Measurements from ENCODE around the gene HOXC11. TPM values are rescaled to one million over a fixed set of nuclear protein-coding genes. Genes with fewer than 3 reads are reported as not detected.
A peak's percentile ranks its signal among the peaks of the same experiment; 100 is the strongest.

HOXC11 gene
- total and polyA plus RNA-seq, 4 experiments from 2014 or later, result not detected

DNA sequence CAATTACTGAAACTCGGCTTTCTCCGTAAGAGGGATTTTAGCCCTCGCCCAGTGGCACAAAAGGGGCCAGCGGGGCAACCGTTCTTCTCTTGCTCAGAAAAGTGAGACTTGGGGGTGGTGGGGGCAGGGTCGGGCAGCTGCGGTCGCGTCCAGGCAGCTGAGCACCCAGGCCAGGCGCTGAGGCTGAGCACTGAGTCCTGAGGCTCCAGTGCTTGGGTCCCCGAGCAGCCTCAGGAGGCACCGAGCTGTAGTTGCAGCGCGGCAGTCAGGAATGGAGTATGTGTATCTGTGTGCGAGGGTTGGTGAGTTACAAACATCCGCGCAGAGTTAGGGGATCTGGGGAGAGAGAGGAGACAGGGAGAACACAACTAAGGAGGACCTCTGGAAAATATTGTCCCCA is 51.2 kb downstream of the HOXC11 start:
- ChIA-PET CTCF (ENCODE audit: partially characterized antibody) (interaction anchor here (1.2 to 2.8 kb wide), 2 partner anchors 8 to 19 kb away, joined by 3 to 12 read pairs; partner anchors contain the start of gene HOXC5), POLR2A (ENCODE audit: partially characterized antibody) (no interaction called here)
- Mint-ChIP-seq H3K27me3 (peaks cover 55 to 79% of the 10 kb centered on the region in 2 donors), H3K36me3 (no peaks in the 10 kb centered on the region), H3K27ac (no peak overlapping the region), H3K4me3 (no peak overlapping the region), H3K4me1 (peaks cover 5 to 26% (median 9%) of the 10 kb centered on the region in 4 donors), H3K9me3 (no peaks in the 10 kb centered on the region)
- H3K4me1 ChIP-seq (ENCODE audit: insufficient read depth, low read length), result no peaks in the 10 kb centered on the region
- H3K9me3 ChIP-seq (ENCODE audit: control insufficient read depth in 1 of 2, low read length in 2 of 2), result no peaks in the 10 kb centered on the region
- H3K27me3 ChIP-seq (ENCODE audit: insufficient read depth, low read length), result peaks cover 57% of the 10 kb centered on the region
- no peaks in the 10 kb centered on the region for H3K36me3 ChIP-seq (ENCODE audit: insufficient read depth, low read length)
- H3K4me3 ChIP-seq (ENCODE audit: low read length in 2 of 2), result no peak overlapping the region
- no peak overlapping the region for H3K27ac ChIP-seq (ENCODE audit: low read depth, low read length)
- DNase-seq, result no peak
- intact Hi-C loops (cut with micrococcal nuclease), result no loop called here

DNA sequence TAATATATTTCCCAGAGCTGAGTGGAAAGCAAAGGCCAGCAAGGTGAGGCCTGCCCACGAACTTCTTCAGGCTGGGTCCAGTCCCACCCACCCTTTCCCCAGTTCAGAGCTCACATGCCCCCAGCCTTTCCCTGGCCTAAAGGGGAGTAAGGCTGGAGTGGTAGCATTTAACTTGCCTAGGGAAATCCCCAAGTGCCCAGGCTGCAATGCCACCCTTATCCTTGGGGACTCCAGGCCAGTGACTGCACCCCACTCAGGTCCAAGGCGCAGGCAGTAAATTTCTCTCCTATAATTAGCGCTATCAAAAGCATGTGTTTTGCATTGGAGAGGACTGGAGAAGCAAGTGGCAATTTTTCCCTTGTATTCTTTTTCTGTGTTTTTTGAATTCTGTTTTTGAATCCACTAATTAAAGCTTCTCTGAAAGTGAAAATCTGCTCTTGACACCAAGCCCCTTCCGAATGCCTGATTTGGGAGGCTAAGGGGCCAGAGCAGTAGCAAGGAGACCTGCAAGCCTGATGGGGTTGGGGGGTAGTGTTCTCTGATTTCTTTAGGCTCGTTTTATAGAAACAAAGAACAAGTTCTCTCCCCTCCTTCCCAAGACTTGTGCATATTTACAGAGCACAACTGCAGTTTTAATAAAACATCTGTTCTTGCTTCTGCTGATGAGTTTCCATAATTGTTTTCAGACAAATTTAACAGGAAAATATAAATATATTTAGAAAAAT is 51.8 kb downstream of the HOXC11 start:
- DNase-seq, result no peak
- H3K4me3 ChIP-seq (ENCODE audit: low read length in 2 of 2), result no peak overlapping the region
- peaks cover 5 to 30% (median 13%) of the 10 kb centered on the region in 4 donors for H3K4me1 Mint-ChIP-seq
- no peaks in the 10 kb centered on the region for H3K4me1 ChIP-seq (ENCODE audit: insufficient read depth, low read length)
- peaks cover 57 to 78% of the 10 kb centered on the region in 2 donors for H3K27me3 Mint-ChIP-seq
- H3K27ac ChIP-seq (ENCODE audit: low read depth, low read length), result no peak overlapping the region
- no peaks in the 10 kb centered on the region for H3K36me3 ChIP-seq (ENCODE audit: insufficient read depth, low read length)
- intact Hi-C loops (cut with micrococcal nuclease), result no loop called here
- no peaks in the 10 kb centered on the region for H3K36me3 Mint-ChIP-seq
- H3K9me3 Mint-ChIP-seq, result peaks cover 0 to 2% (median 0%) of the 10 kb centered on the region in 8 donors
- H3K9me3 ChIP-seq (ENCODE audit: control insufficient read depth in 1 of 2, low read length in 2 of 2), result no peaks in the 10 kb centered on the region
- no peak overlapping the region for H3K4me3 Mint-ChIP-seq
- ChIA-PET CTCF (ENCODE audit: partially characterized antibody) (interaction anchor here (1.1 to 2.8 kb wide), 2 partner anchors 8 to 178 kb away, joined by 3 to 12 read pairs; partner anchors contain the start of gene HOXC5), POLR2A (ENCODE audit: partially characterized antibody) (no interaction called here)
- no peak overlapping the region for H3K27ac Mint-ChIP-seq
- peaks cover 60% of the 10 kb centered on the region for H3K27me3 ChIP-seq (ENCODE audit: insufficient read depth, low read length)

DNA sequence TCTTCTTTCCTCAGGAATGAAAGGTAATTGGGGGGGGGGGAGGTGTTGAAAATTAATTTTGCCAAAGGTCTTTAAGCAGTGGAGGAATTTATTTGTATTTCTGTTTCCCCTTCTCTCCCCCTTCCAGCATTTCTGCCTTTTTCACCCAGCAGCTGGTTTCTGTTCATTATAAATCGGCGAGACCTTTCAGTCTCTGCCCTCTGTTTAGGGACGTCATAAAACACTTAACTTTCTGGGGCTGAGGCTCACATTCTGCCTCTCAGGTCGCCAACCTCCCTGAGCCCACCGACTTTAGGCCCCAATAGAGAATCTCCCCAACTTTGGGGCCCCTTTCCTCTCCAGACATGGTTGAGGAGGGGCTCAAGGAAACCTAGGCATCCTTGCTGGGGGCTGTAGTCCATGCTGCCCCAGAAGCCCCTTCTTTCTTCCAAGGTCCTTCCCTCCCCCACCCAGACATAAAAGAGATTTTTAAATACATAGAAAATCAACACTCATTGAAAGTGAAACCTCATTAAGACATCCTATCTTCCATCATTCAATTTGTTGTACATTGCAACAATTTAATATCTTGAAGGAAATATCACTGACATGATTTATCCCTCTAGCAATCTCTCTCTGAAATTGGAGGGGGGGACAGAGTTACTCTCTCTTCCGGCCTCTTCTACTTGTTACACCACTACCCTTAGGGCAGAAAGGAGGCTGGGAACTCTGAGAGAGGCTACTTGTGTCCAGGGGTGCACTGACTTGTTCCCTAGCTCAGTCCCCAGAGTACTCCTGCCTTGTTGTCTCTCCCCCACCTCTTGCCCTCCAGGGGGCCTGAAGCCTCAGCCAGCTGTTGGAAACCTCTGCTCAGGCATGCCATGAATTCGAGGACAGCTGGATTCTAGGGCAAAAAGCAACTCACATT is 52.8 kb downstream of the HOXC11 start:
- Mint-ChIP-seq H3K4me1 (peaks cover 7 to 32% (median 12%) of the 10 kb centered on the region in 4 donors), H3K36me3 (no peaks in the 10 kb centered on the region), H3K9me3 (peaks cover 0 to 5% (median 0%) of the 10 kb centered on the region in 8 donors), H3K27me3 (peaks cover 60 to 74% of the 10 kb centered on the region in 2 donors), H3K4me3 (no peak overlapping the region), H3K27ac (no peak overlapping the region)
- no peak for DNase-seq
- H3K36me3 ChIP-seq (ENCODE audit: insufficient read depth, low read length), result no peaks in the 10 kb centered on the region
- CTCF ChIA-PET (ENCODE audit: partially characterized antibody), result interaction anchor here (1.1 to 1.3 kb wide), 2 partner anchors 25 to 177 kb away, joined by 3 read pairs; partner anchors contain the start of gene HOXC9
- intact Hi-C loops (cut with micrococcal nuclease), result loop anchor here (2.0 kb wide), 1 partner anchor 19 kb away; no protein-coding TSS in a partner anchor
- no peak overlapping the region for H3K4me3 ChIP-seq (ENCODE audit: low read length in 2 of 2)
- H3K4me1 ChIP-seq (ENCODE audit: insufficient read depth, low read length), result no peaks in the 10 kb centered on the region
- no peak overlapping the region for H3K27ac ChIP-seq (ENCODE audit: low read depth, low read length)
- peaks cover 65% of the 10 kb centered on the region for H3K27me3 ChIP-seq (ENCODE audit: insufficient read depth, low read length)
- POLR2A ChIA-PET (ENCODE audit: partially characterized antibody), result no interaction called here
- H3K9me3 ChIP-seq (ENCODE audit: control insufficient read depth in 1 of 2, low read length in 2 of 2), result no peaks in the 10 kb centered on the region

DNA sequence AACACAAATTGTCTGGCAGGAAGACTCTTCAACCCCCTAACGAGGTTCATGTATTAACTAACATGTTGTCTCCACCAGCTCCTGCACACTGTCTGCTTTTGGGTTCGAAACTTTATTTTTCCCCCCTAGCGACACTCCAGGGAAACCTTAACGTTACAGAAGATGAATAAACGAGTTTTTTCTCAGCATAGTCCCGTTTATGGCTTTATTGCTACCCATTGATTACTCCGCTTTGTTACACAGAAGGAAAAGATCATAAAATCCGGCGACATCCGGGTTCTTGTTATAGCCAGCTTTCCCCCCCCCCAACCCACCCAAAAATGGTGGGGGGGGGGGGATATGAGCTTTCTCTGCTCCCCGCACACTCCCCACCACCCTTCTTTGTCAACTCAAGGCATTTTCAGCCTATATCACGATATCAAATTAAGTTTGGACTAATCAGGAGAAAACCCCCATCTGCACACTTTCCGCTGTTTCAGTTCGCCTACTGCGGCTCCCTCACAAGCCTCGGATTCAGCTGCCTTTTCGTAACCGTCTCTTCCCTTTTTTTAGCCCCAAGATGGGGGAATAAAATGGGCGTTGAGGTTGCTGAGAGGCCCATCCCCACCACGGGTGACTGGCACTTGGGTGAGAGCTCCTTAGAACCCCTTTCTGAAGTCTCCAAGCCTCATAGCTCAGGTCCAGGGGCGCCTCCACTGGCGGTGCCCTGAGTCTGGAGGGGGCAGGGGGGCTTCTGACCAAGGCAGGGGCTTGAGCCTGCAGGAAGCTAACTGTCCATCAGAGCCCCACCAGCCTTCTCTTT is 53.9 kb downstream of the HOXC11 start:
- intact Hi-C loops (cut with micrococcal nuclease), result loop anchor here (2.0 kb wide), 1 partner anchor 20 kb away; no protein-coding TSS in a partner anchor
- Histone ChIP-seq H3K27me3 (ENCODE audit: insufficient read depth, low read length) (peaks cover 69% of the 10 kb centered on the region), H3K27ac (ENCODE audit: low read depth, low read length) (no peak overlapping the region), H3K4me3 (ENCODE audit: low read length in 2 of 2) (no peak overlapping the region), H3K36me3 (ENCODE audit: insufficient read depth, low read length) (no peaks in the 10 kb centered on the region), H3K4me1 (ENCODE audit: insufficient read depth, low read length) (no peaks in the 10 kb centered on the region), H3K9me3 (ENCODE audit: control insufficient read depth in 1 of 2, low read length in 2 of 2) (no peaks in the 10 kb centered on the region)
- no peak for DNase-seq
- peak overlapping the region in 1 of 7 donors; percentile 33 for H3K27ac Mint-ChIP-seq
- H3K9me3 Mint-ChIP-seq, result peaks cover 0 to 5% (median 0%) of the 10 kb centered on the region in 8 donors
- CTCF ChIA-PET (ENCODE audit: partially characterized antibody), result interaction anchor here (0.9 to 1.3 kb wide), 2 partner anchors 27 to 174 kb away, joined by 3 read pairs; partner anchors contain the start of gene HOXC9
- no peaks in the 10 kb centered on the region for H3K36me3 Mint-ChIP-seq
- peaks cover 7 to 28% (median 14%) of the 10 kb centered on the region in 4 donors for H3K4me1 Mint-ChIP-seq
- H3K27me3 Mint-ChIP-seq, result peaks cover 61 to 71% of the 10 kb centered on the region in 2 donors
- peak overlapping the region in 3 of 8 donors; percentile 25 to 34 (median 25) for H3K4me3 Mint-ChIP-seq
- POLR2A ChIA-PET (ENCODE audit: partially characterized antibody), result interaction anchor here (1.2 kb wide), 1 partner anchor 9 kb away, joined by 3 read pairs; no protein-coding TSS in a partner anchor

Small RNAs within 50 kb of the gene (microRNA-seq; reads per million reads assigned to microRNA genes)
- not detected for gene MIR196A2 (ENCODE audit: borderline microRNAs expressed, borderline number of aligned reads, borderline replicate concordance)

Other genes with a start within 250 kb of the HOXC11 start
- 100 to 1,000 TPM; 177 to 178 TPM for gene CALCOCO1, start 245.7 kb upstream of the HOXC11 start, total RNA-seq
- gene CALCOCO1, start 245.7 kb upstream of the HOXC11 start, polyA plus RNA-seq, result 10 to 100 TPM; 77.3 to 88.3 TPM
- gene CISTR, start 221.1 kb upstream of the HOXC11 start, total RNA-seq, result not detected
- not detected for gene CISTR, start 221.1 kb upstream of the HOXC11 start, polyA plus RNA-seq
- gene HOXC13, start 34.3 kb upstream of the HOXC11 start, total RNA-seq, result not detected
- gene HOXC13, start 34.3 kb upstream of the HOXC11 start, polyA plus RNA-seq, result not detected
- gene HOXC12, start 18.2 kb upstream of the HOXC11 start, total RNA-seq, result not detected
- not detected for gene HOXC12, start 18.2 kb upstream of the HOXC11 start, polyA plus RNA-seq
- not detected for gene HOTAIR, start 1.8 kb downstream of the HOXC11 start, total RNA-seq
- not detected for gene HOTAIR, start 1.8 kb downstream of the HOXC11 start, polyA plus RNA-seq
- gene HOXC10, start 12.0 kb downstream of the HOXC11 start, total RNA-seq, result not detected
- gene HOXC10, start 12.0 kb downstream of the HOXC11 start, polyA plus RNA-seq, result not detected
- not detected for gene HOXC9, start 27.0 kb downstream of the HOXC11 start, total RNA-seq
- not detected for gene HOXC9, start 27.0 kb downstream of the HOXC11 start, polyA plus RNA-seq
- gene HOXC8, start 35.9 kb downstream of the HOXC11 start, total RNA-seq, result not detected
- gene HOXC8, start 35.9 kb downstream of the HOXC11 start, polyA plus RNA-seq, result not detected
- not detected for gene HOXC6, start 55.3 kb downstream of the HOXC11 start, total RNA-seq
- gene HOXC6, start 55.3 kb downstream of the HOXC11 start, polyA plus RNA-seq, result not detected
- not detected for gene HOXC5, start 59.9 kb downstream of the HOXC11 start, total RNA-seq
- not detected for gene HOXC5, start 59.9 kb downstream of the HOXC11 start, polyA plus RNA-seq
- gene HOXC4, start 80.7 kb downstream of the HOXC11 start, total RNA-seq, result not detected
- gene HOXC4, start 80.7 kb downstream of the HOXC11 start, polyA plus RNA-seq, result not detected
- 10 to 100 TPM; 27.2 to 30.7 TPM for gene SMUG1, start 215.9 kb downstream of the HOXC11 start, total RNA-seq
- 10 to 100 TPM; 24.6 to 38.2 TPM for gene SMUG1, start 215.9 kb downstream of the HOXC11 start, polyA plus RNA-seq

Data from CD4-positive, alpha-beta memory T cell (primary cell).